RKO (cell line): ENCODE measurements around the gene ERVMER34-1.
A peak's percentile ranks its signal among the peaks of the same experiment; 100 is the strongest.

Experiments
- DNase-seq: peaks from one replicate; pipeline ENCODE4 v3.0.0-alpha.2; 2016; ENCODE audit warnings: low spot score

ERVMER34-1 gene, protein sequence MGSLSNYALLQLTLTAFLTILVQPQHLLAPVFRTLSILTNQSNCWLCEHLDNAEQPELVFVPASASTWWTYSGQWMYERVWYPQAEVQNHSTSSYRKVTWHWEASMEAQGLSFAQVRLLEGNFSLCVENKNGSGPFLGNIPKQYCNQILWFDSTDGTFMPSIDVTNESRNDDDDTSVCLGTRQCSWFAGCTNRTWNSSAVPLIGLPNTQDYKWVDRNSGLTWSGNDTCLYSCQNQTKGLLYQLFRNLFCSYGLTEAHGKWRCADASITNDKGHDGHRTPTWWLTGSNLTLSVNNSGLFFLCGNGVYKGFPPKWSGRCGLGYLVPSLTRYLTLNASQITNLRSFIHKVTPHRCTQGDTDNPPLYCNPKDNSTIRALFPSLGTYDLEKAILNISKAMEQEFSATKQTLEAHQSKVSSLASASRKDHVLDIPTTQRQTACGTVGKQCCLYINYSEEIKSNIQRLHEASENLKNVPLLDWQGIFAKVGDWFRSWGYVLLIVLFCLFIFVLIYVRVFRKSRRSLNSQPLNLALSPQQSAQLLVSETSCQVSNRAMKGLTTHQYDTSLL

DNA sequence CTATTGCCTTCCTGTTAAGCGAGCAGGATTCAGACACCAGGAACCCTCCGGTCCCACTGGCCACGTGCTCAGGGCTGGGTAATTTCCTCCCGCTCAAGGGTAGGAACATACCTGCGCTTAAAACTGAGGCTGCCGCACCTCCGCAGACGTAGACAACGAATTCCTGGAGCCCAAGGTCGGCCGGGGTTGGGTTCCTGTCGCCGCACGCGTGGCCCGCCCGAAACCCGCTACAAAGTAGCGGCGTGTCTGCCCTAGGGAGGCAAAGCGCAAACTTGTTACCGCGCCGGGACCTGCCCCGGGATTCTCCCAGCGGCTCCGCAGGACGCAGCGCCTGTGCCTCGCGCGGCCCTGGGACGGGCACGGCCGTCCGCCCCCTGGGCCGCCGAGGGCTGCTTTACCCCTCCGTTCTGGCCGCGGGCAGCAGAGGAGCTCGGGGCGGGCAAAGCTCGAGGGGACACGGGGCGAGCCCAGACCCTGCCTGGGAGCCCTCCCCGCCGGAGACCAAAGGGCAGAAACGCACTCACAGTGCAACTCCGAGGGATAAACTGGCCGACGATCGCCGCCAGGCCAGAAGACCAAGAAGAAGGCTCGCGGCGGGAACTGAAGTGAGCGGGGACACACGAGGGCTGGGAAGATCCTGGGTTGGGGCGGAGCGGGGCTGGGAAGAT is at the start of gene ERVMER34-1:
Gene ERVMER34-1, minus strand, starts transcription at position 607 of the 668 bp plus-strand sequence. CDS start 5,905 bp downstream, outside the sequence.
- DNase-seq: no peak

DNA sequence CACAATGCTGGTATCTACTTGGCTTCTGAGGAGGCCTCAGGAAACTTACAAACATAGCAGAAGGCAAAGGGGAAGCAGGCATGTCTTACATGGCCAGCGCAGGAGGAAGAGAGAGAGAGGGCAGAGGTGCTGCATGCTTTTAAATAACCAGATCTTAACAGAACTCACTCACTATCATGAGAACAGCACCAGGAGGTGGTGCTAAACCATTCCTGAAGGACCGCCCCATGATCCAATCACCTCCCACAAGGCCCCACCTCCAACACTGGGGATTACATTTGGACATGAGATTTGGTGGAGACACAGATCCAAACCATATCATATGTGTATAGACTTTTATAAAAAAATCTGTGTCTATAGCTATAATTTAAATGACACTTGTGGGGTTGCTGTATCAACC is 48.6 kb upstream of the ERVMER34-1 start:
- no peak for DNase-seq

DNA sequence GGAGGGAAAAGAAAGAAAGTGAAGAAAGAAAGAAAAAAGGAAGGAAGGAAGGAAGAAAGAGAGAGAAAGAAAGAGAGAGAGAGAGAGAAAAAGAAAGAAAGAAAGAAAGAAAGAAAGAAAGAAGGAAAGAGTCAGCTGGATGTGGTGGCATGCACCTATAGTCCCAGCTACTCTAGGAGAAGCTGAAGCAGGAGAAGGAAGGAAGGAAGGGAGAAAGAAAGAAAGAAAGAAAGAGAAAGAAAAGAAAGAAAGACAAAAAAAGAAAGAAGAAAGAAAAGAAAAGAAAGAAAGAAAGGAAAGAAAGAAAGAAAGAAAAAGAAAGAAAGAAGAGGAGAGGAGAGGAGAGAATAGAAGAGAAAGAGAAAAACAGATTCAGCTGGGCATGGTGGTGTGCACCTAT is 44.3 kb upstream of the ERVMER34-1 start:
- DNase-seq: no peak

DNA sequence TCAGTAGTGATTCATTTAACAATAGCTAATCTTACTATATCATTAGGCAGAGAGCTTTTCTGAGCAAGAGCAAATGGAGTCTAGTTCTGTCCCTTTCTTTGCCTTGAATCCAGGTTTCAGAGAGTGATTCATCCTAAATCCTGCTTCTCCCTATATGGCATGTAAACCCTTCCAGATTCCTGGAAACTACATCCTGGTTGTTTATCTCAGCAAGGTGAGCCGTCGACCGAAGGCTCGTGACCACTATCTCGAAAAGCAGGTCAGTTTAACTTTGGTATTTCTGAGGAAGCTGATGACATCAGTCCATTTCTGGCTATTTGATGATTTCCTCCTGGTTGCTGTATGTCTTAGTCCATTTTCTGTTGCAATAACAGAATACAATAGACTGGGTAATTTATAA is 40.7 kb upstream of the ERVMER34-1 start:
- no peak for DNase-seq

DNA sequence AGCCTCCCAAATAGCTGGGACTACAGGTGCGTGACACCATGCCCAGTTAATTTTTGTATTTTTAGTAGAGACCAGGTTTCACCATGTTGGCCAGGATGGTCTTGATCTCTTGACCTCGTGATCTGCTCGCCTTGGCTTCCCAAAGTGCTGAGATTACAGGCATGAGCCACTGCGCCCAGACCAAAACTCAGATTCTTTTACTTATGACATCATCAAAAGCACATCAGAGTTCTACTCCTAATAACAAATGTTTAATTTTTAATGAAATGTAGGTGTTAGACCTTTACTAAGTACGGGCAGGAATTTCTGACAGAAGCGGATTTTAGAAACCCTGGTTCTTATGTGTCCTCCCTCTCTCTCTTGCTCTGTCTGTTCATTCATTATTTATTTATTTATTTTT is 38.5 kb upstream of the ERVMER34-1 start:
- no peak for DNase-seq

DNA sequence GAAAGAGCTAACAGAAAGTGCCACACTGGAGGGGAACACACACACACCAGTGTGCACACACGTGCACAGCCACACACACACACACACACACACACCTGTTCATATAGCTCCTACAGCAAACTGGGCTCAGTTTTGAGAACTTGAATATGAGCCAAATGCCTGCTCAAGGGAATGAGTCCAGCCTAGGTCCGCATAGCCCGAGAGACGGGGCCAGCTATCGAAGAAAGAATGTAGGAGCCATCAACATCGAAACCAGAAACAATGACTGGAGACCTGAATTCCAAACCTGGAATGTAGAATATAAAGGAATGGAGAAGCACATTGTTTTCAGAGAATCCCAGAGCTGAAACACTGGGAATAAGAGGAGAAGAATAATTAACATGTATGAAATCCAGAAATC is 37.6 kb upstream of the ERVMER34-1 start:
- DNase-seq: no peak

DNA sequence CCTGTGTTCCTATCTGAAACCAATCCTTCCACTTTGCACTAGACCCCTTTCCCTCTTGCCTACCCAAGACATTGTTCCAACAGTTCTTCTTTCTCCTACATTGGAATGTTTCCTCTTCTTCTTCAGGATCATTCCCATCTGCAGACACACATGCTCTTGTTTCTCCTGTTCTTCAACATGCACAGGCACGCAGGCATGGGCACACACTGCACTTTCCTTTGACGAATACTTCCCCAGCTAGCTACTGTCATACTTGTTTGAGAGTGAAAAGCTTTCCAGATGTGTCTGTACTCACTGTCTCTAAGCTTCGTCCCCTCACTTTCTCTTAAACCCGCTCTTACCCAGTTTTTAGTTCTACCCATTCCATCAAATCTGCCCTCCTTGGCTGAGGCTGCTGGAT is 31.8 kb upstream of the ERVMER34-1 start:
- DNase-seq: no peak

DNA sequence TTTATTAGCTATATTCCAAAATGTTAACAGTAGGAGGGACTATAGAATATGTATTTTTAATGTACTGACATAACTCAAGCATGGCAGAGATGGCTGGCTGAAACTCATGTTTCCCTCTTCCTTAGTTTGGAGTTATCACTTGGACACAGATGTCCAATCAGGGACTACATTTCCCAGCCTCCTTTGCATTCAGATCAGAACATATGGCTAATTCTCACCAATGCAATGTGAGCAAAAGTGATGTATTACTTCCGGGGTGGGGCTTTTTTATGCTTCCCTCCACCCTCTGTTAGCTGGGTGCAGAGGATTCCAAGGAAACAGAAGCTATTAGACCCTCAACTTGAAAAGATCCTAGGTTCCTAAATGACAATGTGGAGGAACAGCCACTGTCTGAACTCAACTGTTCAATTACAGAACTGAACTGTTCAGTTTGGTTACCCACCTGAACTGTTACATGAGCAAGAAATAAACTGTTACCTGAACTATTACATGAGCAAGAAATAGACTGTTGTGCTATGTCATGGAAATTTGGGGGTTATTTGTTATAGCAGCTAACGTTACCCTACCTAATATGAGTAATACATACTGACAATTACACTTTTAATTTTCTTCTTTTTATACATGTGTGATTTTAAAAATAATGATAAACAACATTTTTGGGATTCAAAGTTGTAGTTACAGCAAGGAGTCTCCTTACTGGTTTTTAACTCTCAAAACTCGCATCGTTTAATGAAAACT is 29.6 kb upstream of the ERVMER34-1 start:
- peak; percentile 41 for DNase-seq

DNA sequence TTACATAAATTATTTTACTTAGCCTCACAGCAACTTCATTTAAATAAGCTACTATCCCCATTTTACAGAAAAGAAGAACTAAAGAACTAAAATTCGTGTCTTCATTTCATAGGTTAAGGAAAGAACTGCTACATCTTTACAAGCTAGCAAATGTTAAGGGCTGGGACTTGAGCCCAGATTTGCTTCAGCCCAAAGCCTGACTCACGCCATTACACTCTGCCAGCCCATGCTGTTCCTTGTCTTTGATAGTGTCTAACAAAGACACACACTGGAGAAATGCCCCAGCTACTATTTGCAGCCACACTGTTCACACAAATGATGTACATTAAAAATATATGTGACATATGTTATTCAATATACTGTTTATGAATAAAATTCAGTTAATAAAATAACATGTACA is 29.0 kb upstream of the ERVMER34-1 start:
- no peak for DNase-seq

DNA sequence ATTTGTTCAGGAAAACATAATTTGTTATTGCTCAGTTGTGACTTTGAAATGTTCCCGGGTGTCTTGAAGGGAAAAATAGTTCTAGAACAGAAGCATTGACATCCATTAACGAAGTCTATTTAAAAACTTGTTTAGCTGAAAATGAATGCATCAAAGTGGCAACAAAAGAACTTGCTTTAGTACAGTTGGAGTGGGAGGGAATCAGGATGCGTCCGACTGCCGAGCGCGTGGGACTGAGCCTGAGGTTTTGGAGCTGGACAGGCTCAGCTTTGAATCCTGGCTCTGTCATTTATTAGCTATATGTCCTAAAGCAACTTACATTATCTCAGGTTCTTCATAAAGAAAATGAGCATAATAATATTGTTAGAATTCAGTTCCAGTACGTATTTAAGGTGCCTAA is 9.0 kb upstream of the ERVMER34-1 start:
- no peak for DNase-seq

DNA sequence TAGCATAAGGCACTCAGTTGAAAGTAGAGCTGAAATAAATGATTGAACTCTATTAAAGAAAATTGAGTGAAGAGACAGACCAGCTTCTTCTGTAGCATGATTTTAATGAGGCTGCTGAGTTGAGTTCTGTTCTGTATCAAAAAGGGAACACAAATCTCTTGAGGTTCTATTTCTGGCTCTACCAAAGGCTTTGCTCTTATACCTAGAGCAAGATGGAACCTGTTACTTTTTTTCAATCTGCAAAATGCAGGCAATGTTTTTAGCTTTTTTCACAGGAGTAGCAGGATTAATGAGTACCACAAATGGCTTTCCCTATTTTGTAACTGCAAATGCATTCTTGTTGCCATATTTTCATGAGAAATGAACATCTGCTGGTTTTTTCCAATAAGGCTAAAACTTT is 4.2 kb upstream of the ERVMER34-1 start:
- DNase-seq: no peak

DNA sequence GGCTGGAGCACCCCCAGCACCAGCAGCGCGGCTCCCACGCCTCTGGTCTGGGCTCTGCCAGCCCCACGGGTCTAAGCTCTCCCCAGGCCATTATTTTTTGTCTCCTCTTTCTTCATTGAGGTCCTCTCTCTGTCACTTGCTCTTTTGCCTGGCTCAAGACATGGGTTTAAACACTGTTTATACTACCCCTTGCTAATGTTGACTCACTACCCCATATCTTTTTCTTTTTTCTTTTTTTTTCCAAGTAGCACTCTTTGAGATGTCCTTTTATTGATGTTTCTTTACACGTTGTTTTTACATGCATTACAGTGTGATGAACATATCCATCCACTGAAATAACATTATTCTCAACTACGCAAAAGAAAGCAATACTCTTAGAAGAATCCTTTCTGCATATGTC is 1.7 kb upstream of the ERVMER34-1 start:
- no peak for DNase-seq

DNA sequence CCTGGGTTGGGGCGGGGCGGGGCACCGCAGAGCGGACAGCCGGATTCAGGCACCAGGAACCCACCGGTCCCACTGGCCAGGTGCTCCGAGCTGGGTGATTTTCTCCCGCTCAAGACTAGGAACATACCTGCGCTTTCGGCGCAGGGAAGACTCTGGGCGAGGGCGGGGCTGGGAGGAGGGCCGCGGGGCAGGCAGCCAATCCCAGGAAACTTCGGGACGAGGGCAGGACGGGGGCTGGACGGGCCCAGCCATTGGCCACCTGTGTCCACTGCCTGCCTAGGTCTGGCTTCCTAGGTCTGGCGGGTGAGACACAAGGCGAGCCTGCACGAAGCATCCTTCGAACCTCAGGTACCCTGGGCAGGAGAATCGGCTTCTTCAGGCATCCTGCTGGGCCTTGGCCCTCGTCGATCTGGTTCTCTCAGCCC is 274 bp upstream of the ERVMER34-1 start:
- no peak for DNase-seq

DNA sequence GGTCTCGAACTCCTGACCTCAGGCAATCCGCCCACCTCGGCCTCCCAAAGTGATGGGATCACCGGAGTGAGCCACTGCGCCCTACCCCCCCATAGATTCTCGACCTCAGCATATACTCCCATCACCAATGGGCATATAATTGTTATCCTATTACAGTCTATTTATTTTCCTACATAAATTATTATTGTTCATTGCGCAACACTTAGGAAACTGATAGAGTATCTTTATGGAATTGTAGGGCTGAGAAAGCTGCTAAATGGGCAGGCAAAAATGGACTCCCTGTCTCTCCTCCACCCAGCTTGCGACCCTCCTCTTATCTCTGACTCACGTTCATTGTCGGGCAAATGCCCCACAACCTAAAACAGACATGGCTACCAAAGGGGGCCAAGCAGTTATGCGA is 1.0 kb downstream of the ERVMER34-1 start:
- no peak for DNase-seq

DNA sequence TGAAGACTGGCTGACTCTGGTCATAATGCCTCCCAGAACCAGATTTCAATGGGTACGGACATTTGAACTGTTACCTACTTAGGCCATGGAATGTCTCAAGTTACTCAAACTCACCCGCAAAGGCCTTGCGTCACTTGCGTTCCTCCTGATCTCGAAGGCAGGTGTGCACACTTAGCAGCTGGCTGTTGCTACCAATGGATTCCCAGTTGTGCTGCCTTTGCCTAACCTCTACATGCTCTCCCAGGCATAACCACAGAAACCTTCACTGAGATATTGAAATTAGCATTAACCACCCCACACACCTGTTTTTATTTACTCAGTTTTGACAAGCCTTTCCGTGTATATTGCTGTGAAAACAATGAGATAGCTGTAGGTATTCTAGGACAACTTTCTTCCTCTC is 2.8 kb downstream of the ERVMER34-1 start:
- DNase-seq: no peak

DNA sequence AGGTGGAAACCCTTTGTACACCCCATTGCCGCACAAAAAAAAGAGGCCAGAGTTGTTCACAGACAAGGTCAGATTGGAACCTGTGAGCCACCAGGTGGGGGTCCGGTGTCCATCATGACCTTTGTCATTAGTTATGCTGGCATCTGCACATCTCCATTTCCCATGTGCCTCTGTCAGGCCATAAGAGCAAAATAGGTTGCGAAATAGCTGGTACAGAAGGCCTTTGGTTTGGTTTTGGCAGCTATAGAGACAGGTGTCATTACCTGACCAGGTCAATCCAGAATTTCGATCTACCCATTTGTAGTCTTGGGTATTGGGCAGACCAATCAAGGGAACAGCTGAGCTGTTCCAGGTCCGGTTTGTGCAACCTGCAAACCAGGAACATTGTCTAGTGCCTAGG is 6.6 kb downstream of the ERVMER34-1 start:
- DNase-seq: no peak

DNA sequence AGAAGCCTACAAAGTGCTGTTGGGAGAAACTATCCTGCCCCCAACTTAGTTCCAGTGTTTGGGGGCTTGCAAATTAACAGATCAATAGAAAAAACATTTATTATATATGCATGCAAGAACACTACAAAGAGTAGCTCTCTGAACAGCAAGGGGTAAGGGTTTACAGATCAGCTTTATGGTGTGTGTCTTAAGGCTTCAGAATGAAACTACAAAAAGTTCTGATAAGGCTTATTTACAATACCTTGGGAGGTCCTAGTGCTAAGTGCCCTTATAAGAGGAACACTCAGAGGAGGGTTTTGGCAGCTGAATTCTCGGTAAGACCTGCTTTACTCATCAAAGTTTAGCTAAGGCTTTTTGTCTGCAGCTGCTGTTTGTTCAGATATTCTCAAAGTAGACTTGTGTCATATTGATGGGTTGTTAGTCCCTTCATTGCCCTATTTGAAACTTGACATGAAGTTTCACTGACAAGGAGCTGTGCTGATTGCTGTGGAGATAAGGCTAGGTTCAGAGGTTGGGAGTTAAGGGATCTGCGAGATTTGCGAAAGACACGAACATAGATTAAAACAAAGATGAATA is 7.7 kb downstream of the ERVMER34-1 start:
- DNase-seq: no peak

DNA sequence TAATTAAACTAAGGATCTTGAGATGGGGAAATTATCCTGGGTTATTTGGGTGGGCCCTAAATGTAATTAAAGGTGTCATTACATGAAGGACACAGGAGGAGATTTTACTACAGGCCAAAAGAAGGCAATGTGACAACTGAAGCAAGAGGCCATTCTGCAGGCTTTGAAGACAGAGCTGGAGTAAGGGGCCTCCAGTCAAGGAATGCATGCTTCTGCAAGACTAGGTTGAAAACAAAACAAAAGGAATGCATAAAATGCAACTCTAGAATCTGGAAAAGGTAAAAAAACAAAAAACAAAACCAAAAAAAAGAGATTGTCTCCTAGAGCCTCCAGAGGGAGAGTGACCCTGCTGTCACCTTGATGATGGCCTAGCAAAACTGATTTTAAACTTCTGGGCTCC is 21.6 kb downstream of the ERVMER34-1 start:
- no peak for DNase-seq

DNA sequence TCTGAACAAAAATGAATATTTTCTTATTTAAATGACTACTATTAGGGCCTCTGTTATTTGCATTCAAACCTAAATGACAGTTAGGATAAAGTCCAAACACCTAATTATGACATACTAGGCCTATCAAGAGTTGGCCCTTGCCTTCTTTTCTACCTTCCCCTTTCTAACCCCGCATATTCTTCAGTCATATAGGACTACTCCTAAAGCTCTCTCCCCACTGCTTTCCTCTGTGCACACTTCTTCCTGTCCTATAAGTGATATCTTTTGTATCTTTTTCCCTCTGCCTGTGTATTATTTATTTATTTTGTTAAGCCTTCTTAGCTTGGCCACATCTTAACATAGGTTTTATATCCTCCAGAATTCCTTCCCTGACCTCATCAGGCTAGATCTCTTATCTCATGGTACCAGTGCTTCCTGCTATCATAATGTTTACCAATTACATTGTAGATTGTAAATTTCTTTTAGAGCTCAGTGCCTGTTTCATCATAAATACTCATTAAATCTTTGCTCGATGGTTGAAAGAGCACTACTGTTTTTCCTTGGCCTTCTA is 22.5 kb downstream of the ERVMER34-1 start:
- no peak for DNase-seq

DNA sequence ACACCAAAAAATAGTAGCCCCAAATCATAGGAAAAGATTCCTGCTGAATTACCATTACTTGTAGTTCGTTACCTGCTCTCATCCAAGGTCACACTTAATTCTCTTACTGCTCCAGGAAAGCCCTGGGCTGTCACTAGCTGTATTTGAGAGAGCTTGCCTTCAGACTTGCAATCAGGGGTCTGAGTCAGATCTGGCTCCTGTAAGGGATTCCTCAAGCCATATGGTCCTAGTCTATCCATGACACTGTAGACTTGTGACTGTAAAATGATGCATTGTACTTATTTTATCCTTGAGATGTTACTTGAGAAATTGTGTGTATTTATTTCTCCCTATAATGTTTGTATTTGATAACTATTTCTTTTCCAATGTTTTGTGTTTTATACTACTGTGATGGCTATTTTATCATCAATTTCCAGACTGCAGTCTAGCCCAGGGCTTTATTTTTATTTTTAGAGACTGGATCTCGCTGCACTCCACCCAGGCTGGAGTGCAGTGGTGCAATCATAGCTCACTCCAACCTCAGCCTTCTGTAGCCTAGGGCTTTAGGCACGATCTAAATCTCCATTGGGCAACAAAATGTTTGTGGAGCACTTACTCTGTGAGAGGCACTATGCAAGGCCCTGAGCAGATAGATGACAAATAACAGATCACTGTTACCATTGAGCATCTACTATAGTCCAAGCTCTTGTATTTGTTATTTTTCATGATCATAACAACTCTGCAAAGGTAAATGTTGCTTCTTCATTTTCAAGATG is 24.2 kb downstream of the ERVMER34-1 start:
- no peak for DNase-seq
